GM18873 (cell line): ENCODE data around the gene PLCB4.

Experiments used
- ATAC-seq: cut with Tn5 transposase; IDR thresholded peaks from one replicate; pipeline ENCODE4 v1.9.1; 2021; ENCODE audit warnings: mild to moderate bottlenecking, moderate library complexity, moderate number of reproducible peaks; ENCODE audit not compliant: unreplicated experiment, low FRiP score

The PLCB4 gene

DNA sequence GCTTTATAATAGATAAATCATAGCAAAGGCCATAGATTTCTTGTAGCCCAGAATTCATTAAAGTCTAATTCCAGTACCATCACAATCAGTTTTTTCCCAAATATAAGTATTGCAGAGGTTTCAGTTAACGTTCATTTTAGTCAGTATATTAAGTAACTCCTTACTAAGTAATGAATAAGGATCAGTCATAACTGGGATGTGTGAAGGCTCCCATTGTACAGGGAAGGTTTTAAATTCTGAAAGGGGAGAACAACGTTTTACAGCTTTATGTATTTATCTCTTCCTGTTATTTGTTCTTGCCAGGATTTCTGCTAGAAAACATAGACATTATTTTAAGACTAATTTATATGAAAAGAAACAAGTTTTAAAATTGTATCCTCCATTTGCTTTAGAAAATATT lies 230.0 kb downstream of the PLCB4 start:
- no peak for ATAC-seq

DNA sequence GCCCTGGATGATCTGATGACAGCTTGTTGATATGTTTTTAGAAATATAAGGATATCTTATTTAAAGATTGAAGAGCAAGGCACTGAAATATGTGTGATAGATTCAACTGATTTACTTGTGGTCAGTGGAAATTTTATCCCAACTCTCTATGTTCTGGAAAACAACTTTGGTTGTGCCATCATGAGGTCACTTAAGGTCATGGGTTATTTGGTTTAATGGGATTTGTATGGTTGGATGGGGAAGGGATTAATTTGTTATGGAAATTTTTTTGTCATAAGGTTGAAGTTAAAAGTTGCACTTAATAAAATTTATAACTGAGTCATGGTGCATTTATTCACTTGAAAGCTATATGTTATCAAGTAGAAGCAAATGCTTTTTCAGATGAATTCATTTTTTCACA lies 231.2 kb downstream of the PLCB4 start:
- ATAC-seq, result no peak

DNA sequence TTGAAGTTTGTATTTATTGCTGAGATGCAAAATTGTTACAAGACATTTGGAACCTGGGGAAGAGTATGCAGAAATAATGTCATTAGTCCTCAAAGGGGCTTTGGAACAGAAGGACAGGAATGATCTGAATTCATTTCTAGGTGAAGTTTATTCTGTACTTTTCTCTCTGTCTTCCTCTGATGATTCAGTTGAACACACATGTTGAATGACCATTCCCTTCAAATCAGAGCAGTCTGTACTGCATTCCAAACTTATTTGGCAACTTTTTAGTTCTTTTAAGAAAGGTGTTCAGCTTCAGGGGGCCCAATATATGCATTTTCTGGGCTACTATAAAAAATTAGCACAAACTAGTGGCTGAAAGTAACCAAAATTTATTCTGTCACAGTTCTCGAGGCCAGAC lies 231.6 kb downstream of the PLCB4 start:
- no peak for ATAC-seq

DNA sequence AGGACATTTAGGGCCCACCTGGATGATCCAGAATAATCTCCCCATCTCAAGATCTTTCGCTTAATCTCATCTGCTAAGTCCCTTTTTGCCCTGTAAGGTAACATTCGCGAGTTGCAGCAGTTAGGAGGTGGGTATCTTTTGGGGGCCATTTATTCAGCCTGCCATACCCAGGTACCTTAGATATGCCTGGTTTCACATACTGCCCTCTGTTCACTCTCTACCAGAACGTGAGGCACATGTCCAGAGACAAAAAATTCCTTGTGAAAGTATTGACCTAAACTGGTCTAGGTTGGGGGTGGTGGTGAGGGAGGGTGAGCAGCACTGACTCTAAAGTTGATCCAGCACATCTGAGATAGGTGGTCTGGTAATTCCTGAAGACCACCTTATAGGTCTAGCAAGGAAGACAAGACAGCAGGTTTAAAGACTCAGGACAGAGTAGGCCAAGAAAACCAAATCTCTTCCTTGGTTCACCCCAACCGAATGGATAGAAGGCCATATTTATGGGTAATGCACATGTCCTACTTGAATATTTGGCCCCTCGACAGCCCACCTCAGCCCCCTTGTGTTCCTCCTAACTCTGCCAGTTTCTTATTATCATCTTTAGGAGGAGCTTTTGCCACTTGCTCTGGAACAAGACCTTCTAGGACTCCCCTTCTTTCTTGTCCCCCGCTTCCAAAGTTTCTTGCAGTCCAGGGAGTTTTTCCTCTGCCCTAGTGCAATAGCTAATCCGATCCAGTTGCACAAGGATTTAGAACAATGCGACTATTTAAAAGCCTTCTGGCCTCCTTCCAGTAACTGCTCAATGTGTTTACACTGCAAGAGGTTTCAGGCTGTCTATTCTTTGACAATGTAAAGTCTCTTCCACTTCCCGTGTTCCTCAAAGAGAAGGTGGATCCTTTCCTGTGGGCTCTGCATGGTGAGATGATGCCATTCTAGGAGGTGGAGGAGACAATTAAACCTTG lies 232.5 kb downstream of the PLCB4 start:
- no peak for ATAC-seq

DNA sequence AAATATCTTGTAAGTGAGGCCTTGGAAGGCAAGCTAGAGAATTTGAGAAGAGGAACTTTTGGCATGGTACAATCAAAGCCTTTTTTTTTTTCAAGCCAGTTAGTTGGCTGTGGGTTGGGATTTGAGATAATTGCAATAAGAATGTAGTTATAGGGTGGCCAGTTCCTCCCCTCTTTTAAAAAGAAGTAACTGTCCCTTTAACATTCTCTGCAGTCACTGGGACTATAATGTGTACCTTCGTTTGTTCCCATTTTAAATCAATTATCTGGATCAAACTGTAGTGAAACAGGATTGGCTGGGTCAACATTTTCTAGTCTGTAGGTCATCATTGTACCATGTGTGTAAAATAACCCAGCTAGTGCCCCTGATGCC lies 233.2 kb downstream of the PLCB4 start:
- ATAC-seq, result no peak

DNA sequence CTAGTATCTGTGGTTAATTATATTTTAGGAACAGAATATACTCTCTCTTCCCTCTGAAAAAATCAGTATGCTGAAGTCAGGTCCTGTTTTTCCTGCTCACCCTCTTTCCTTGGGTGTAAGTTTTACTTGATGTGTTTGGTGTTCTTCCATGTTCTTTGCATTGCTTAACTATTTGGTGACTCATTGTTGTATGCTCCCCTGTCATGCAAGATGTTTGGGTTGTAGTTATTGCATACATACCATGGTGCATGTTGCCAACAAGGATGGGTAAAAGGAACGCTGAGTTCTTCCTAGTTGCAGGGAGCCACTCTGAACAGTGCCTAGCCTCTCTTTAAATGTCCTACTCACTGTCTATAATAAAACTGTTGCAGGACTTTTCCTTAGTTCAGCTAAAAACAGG lies 237.6 kb downstream of the PLCB4 start:
- no peak for ATAC-seq

DNA sequence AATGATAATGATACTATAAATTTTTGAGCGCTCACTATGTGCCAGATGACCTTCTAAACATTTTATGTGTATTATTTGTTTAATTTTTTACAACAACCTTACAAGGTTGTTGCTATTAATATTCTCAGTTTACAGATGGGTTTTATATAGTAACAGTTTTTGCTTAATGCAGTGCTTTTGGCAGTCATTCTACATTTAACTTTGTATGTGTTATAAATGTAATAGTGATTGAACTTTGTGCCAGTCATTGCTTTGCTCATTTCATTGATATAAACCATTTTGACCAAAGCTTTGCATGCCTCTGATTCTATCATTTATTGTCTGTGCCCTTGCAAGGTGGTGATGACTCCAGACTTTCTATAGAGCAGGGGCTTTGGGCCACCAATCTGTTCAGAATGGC lies 239.2 kb downstream of the PLCB4 start:
- no peak for ATAC-seq

DNA sequence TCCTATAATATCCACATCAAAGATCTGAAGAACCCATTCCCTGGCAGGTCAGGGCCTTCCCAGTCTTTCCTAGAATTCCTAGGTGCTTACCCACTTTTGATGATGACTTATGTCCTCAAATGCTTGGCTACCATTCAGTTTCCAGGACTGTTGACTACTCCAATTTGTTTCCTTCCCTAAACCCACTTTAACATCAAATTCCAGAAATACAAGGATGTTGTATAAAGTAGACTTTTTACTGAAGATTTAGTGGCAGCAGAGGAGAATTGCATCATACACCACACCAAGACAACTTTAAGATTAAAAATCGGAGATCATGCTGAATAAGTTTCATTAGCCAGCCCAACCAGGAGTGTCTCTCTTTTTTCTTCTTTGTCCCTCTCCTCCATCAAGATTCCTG lies 242.2 kb downstream of the PLCB4 start:
- ATAC-seq, result no peak

DNA sequence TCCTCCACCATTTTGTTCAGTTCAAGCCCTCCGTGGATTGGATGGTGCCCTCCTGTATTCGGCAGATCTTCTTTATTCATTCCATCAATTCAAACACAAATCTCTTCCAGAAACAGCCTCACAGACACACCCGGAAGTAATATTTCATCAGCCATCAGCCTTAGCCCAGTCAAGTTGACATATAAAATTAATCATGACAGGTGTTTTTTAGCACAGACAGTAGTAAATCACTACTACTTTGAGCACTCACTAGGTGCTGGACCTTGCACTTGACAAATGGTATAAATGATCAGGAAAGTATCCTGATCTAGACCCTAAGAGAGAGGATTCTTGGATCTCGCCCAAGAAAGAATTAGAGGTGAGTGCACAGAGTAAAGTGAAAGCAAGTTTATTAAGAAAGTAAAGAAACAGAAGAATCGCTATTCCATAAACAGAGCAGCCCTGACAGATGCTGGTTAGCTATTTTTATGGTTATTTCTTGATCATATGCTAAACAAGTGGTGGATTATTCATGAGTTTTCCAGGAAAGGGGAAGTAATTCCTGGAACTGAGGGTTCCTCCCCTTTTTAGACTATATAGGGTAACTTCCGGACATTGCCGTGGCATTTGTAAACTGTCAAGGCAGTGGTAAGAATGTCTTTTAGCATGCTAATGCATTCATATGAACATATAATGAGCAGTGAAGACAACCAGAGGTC lies 250.9 kb downstream of the PLCB4 start:
- ATAC-seq, result no peak

DNA sequence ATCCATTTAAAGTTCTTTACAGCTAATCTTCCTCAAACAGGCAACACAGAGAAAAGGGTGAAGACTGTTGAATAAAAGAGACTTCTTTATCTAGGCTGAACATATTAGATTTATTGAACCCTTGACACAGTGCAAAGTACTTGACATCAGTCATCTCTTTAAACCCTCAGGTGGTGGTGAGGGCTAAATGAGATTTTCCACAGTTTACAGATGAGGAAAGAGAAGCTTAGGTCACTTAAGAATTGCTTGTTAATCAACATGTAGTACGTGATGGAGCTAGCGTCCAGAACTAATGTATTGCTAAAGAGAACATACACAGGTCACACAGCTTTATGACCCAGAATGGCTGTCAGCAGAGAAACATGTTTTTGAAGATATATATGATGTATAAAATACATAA lies 252.1 kb downstream of the PLCB4 start:
- ATAC-seq, result no peak

DNA sequence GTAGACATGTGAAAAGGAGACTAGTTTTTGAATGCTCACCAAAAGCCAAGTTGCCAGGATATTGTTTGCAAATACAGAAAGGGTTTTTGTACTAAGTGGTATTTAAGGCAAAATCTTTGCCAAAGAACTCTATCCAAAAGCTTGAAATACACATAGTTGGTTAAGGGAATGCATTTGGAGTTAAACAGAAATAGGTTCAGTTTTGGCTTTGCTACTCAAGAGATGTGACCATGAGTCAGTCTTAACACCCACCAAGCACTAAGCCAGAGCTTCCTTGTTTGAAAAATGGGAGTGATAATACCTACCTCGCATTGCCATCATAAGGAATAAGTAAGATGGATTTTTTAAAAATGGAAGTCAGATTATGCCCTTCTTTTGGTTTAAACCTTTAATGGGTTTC lies 253.8 kb downstream of the PLCB4 start:
- ATAC-seq, result no peak

DNA sequence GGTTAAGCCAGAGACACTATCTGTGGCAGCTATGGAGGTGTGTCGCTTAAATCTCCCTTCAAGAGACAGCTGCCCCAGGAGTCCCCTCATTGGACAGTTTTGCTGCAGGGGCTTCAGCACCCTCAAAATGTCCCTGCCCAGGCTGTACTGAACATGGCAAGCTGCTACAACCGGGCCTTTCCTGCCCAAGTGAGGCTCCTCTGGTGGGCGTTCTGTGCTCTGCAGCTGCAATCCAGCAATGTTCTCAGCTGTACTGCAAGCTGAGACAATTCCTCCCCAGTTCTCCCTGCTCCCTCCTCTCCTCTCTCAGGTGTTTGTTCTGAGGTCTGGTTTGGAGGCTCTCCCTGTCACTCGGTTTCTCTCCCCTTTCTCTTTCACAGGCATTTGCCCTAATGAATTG lies 254.7 kb downstream of the PLCB4 start:
- no peak for ATAC-seq

DNA sequence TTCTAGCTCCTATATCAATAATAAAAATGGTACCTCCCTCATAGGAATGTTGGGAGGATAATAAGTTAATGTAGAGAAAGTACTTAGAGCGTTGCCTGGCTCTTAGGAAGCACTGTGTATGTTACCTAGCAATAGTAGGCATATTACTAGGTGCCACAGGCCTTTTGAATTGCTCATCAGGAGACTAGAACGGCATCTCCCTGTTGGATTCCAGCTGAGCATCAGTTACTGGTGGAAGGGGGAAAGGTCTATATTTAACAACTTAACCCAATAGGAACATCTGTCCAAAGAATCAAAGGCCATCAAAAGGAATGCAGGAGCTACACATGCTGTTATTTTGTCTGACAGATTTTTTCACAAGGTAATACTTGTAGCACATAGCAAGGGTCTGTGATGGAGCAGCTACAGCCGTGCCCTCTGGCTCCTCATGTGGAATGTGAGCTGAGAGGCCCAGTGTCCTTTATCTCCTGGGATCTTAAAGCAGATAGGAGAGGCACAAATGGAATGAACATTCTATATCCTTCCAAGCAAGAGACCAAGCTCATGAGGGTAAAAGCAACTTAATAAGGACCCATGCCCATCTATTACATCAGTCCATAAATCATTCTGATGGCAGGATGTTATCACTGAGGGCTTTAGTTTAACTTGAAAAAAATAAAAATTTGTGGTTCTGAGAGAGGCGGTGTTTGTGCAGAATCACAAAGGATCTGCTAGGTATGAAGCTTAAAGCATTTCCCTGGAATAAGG lies 260.6 kb downstream of the PLCB4 start:
- no peak for ATAC-seq

DNA sequence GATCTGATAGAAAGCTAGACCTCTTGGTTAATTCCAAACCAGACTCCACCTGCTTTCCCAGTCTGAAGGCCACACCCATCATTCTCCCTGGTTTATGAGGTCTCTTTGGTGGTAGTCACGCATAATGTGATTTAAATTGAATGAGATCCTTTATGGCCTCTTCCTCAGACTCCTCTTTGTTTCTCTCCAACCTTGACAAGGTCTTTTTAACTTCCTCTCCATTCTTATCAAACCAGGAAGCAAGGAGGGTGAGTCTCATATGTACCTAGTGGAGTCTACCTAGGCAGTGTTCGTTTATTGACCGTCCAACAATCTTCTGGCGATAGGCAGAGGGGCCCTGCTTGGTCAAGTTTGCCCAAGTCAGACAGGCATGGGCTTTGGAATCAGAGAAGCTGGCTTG lies 261.3 kb downstream of the PLCB4 start:
- ATAC-seq, result no peak

DNA sequence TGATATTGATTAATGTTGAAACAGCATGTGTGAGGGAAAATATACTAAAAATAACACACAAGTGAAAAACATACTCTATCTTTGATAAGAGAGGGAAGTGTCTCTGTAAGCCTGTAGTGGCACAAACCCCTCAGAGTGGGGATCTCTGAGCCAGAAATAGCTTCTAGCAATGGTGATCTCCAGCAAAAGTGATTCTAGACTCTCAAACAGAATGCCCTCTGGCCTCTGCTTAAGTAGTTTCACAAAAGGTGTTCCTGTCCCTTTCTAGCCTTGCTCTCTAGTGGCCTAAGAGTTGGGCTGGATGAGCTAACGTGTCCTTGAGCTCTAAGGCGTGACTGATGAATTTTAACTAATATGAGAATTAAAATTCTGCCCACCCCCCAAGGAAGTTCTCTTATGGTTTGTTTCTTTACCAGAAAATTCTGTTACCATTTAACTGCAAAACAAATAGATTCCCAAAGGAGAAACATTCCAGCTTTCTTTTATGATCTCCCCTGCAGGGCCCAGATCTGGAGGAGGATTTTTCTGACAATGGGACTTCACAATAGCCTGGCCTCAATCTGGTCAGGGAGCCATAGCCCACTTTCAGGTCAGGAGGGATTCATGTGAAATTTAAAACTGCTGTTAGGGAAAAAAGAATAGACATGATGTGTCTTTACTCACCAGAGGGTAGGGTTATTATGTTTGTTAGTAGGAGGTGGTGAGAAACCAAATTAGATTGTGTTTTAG lies 263.0 kb downstream of the PLCB4 start:
- ATAC-seq, result no peak

DNA sequence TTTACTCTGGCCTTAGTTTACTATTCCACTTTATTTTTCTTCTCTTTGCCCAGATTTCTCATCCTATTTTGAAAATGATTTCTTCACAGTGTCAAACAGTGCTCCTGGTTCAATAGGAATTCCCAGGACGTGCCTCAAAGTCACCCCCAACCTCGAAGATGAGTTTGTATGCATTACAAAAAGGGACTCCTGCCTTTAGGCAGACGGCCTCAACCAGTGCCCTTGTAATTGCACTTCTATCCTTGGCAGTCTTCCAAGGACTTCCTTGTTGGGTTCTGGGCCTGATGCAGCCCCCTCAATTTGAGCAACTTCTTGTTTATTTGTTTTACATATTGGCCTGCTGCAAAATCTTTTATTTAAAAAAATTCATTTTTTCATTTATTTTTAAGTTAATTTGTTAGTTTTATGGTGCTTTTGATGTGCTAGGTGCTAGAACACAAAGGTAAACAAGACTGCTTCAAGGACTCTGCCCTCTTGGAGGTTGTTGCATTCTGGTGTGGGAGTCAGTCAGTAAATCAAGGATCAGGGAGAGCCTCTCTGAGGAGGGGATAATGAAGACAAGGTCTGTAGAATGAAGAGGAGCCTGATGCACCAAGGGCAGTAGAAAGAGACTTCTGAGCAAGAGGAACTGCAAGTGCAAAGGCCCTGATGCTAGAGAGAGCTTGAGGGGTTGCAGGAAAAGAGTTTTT lies 264.0 kb downstream of the PLCB4 start:
- no peak for ATAC-seq

DNA sequence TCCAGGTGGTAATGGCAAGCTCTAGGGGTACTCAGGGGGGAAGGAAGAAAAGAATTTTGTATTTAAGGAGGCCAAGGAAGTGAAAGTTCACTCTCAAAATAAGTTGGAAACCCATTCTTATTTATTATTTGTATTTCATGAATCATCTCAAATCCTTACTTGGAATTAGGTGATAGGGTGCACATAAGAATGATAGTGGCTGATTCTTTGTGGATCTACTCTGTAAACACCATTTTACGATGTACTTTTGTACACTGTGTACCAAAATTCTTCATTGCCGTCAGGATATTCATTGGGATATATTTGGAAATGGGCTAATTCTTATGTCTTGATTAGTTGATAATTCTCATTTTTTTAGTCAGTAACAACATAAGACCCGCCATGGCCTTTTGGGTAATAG lies 266.0 kb downstream of the PLCB4 start:
- no peak for ATAC-seq

DNA sequence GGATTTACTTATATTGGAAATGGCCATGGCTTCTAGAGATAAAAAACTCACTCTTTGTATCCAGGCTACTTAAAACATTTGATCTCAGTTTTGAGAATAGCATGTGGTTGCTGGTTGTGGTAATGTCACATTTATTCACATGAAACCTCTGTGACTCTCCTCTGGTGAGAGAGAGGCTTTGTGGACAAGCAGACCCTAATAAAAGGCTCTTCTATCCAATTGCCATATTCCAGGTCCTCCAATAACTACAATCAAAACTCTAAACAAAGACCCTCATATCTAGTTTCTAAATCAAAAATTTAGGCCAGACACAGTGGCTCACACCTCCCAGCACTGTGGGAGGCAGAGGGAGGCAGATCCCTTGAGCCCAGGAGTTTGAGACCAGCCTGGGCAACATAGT lies 269.2 kb downstream of the PLCB4 start:
- no peak for ATAC-seq

DNA sequence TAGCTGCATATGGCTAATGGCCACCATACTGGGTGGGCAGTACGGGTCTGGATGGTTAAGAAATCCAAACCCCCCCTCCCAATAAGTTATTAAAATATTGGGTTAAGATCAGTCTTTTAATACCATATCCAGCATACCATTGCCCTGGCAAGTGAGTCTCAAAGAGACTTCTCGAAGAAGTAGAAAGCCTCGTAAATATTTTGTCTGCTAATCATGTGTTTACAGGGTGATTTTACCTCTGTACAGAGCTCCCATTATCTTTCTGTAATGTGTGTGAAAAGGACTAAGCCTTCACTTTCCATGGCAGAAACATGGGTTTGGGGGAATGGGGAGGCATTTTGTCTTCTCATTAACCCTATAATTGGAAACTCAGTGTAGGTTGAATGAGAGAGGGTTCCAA lies 270.8 kb downstream of the PLCB4 start:
- no peak for ATAC-seq

DNA sequence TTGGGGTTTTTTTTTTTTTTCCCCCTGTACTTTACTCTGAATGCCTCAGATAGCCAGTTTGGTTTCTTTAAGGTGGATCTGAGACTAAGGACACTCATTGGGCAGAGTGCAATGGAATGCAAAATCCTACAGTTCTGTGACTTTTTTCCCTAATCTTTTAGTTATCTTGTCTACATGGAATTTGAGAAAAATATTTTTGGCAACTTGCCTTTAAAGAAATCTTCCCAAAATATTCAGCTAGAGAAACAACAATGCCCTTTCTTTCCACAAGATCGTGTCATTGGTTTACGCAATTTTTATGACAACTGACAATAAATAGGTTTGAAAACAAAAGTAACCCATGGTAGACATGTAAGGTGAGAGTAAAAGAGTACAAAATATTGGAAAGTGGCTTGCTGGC lies 273.8 kb downstream of the PLCB4 start:
- ATAC-seq, result no peak
